GM23248 (cell line): ENCODE results near the gene NGF. TPM values are rescaled to one million over a fixed set of nuclear protein-coding genes. Genes with fewer than 3 reads are reported as not detected.

Experiments used
- DNase-seq: peaks from one replicate; pipeline ENCODE4 v3.0.0-alpha.2; 2015
- H2AFZ ChIP-seq: fragments of 200-600 bp; sonication (generic); 2 replicates; pipeline ENCODE4 v1.6.1; 2016; ENCODE audit warnings: antibody characterized with exemption
- H3F3A ChIP-seq: fragments of 200-600 bp; sonication (generic); 2 replicates; pipeline ENCODE4 v1.6.1; 2016; ENCODE audit warnings: mild to moderate bottlenecking, antibody characterized with exemption, mixed run types; ENCODE audit not compliant: insufficient read depth
- H3K27ac ChIP-seq: fragments of 200-600 bp; sonication (generic); 2 replicates; pipeline ENCODE4 v1.5.1; 2016; ENCODE audit warnings: mild to moderate bottlenecking
- H3K27me3 ChIP-seq: fragments of 200-600 bp; sonication (generic); replicated peaks from 2 replicates; pipeline ENCODE4 v1.6.1; 2016; ENCODE audit warnings: mild to moderate bottlenecking; ENCODE audit not compliant: insufficient read depth
- H3K36me3 ChIP-seq: fragments of 200-600 bp; sonication (generic); 2 replicates; pipeline ENCODE4 v1.6.1; 2016; ENCODE audit warnings: low read depth, mild to moderate bottlenecking
- H3K4me1 ChIP-seq: fragments of 200-600 bp; sonication (generic); 2 replicates; pipeline ENCODE4 v1.6.1; 2016; ENCODE audit warnings: mild to moderate bottlenecking; ENCODE audit not compliant: insufficient read depth
- H3K4me2 ChIP-seq: fragments of 200-600 bp; sonication (generic); one replicate; pipeline ENCODE4 v1.6.1; 2016; ENCODE audit warnings: mild to moderate bottlenecking; ENCODE audit not compliant: unreplicated experiment
- H3K4me3 ChIP-seq: fragments of 200-600 bp; sonication (generic); 2 replicates; pipeline ENCODE4 v1.5.1; 2016; ENCODE audit warnings: mild to moderate bottlenecking
- H3K79me2 ChIP-seq: fragments of 200-600 bp; sonication (generic); 2 replicates; pipeline ENCODE4 v1.6.1; 2016; ENCODE audit warnings: mild to moderate bottlenecking; ENCODE audit not compliant: insufficient read depth
- H3K9ac ChIP-seq: fragments of 200-600 bp; sonication (generic); 2 replicates; pipeline ENCODE4 v1.6.1; 2016; ENCODE audit warnings: mild to moderate bottlenecking
- H3K9me2 ChIP-seq: fragments of 200-600 bp; sonication (generic); 2 replicates; pipeline ENCODE4 v1.6.1; 2016; ENCODE audit warnings: mixed run types, mild to moderate bottlenecking, moderate library complexity; ENCODE audit not compliant: insufficient read depth
- H3K9me3 ChIP-seq: fragments of 200-600 bp; sonication (generic); one replicate; pipeline ENCODE4 v1.6.1; 2017; ENCODE audit warnings: low read depth
- H4K20me1 ChIP-seq: fragments of 200-600 bp; sonication (generic); 2 replicates; pipeline ENCODE4 v1.6.0; 2016; ENCODE audit not compliant: insufficient read depth
- EZH2 ChIP-seq: fragments of 200-600 bp; sonication (generic); IDR thresholded peaks from 2 replicates; pipeline ENCODE4 v1.6.1; 2018; ENCODE audit warnings: antibody characterized with exemption, mild to moderate bottlenecking; ENCODE audit not compliant: insufficient read depth, poor library complexity, severe bottlenecking
- EZH2phosphoT487 ChIP-seq: fragments of 200-600 bp; sonication (generic); IDR thresholded peaks from 2 replicates; pipeline ENCODE4 v1.6.1; 2018; ENCODE audit warnings: antibody characterized with exemption, moderate library complexity, mild to moderate bottlenecking, low read depth; ENCODE audit not compliant: insufficient read depth
- WGBS, 2 experiments: methylation state at CpG; one replicate each; pipeline ENCODE4 v1.1.6; 2015 to 2017; ENCODE audit warnings: low lambda C conversion rate in 2 of 2, low coverage in 1 of 2; ENCODE audit errors: missing lambda C conversion rate in 2 of 2; 5-methylcytosine and 5-hydroxymethylcytosine counted together
- in situ Hi-C: fragments of 300-500 bp; cut with MboI; formaldehyde crosslinking; loops from 2 replicates; pipeline ENCODE4 v1.15.0; 2020
- polyA plus RNA-seq: library from polyadenylated mRNA; unstranded; fragments of >200 nt; fragmentation: Nextera tagmentation; extraction: Ambion mirVana; gene quantifications from 2 replicates; pipeline ENCODE4 v1.2.1, GENCODE V29; 2016
- total RNA-seq: library from RNA; depleted of rRNA; stranded (reverse); fragments of >200 nt; shearing (Covaris generic); gene quantifications from 2 replicates; pipeline ENCODE4 v1.2.3, GENCODE V29; 2014

NGF gene
- total and polyA plus RNA-seq, 2 experiments from 2014 or later, result 27.1 to 52.9 TPM

DNA sequence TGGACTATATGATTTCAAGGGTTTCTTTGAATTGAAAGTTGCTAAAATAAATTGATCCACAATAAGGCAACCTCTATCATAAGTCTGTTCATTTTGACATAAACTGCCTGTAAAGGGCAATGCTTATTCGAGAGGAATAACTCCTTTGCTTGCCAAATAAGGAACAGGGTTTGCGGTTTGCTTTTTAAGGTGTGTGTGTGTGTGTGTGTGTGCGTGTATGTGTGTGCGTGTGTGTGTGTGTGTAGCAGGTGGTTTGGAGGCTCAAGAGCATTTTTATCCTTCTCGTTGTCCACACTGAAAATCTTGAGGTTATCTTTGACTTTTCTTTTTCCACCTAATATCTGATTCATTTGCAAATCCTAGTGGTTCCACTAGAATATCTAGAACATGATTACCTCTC lies 13.1 kb upstream of the NGF start:
- Histone ChIP-seq H3F3A (no peaks in the 10 kb centered on the region), H3K4me3 (no peak overlapping the region), H3K79me2 (no peaks in the 10 kb centered on the region), H3K27me3 (no peaks in the 10 kb centered on the region), H3K9ac (no peak overlapping the region), H3K4me2 (no peak overlapping the region), H4K20me1 (no peaks in the 10 kb centered on the region), H3K4me1 (no peaks in the 10 kb centered on the region), H3K9me2 (no peaks in the 10 kb centered on the region), H3K9me3 (no peaks in the 10 kb centered on the region), H3K27ac (no peak overlapping the region), H2AFZ (no peak overlapping the region), H3K36me3 (no peaks in the 10 kb centered on the region)
- DNase-seq, result no peak
- in situ Hi-C loops, result no loop called here
- TF ChIP-seq EZH2 (no peak), EZH2phosphoT487 (no peak)
- 59 to 64% methylated on average over 5 of the region's 5 CpGs for WGBS, 2 experiments

DNA sequence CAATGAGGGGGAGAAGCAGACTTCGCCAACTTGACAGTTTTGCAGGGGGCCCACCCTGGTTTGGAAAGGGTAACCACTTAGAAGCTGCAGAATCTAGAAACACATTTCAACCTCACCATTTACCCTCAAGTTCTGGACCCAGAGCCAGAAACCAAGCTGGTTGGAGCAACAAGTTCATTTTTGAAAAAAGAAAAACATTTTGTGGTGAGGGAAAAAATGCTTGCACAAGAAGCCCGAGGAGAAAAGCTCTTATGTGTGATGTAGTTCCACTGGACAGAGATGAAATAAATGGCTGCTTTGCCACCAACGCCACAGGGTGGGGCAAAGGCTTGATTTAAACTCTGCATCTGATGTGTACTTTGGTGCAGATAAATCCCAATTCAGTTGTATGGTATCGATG lies 10.6 kb upstream of the NGF start:
- TF ChIP-seq EZH2phosphoT487, result no peak
- no peak for TF ChIP-seq EZH2

DNA sequence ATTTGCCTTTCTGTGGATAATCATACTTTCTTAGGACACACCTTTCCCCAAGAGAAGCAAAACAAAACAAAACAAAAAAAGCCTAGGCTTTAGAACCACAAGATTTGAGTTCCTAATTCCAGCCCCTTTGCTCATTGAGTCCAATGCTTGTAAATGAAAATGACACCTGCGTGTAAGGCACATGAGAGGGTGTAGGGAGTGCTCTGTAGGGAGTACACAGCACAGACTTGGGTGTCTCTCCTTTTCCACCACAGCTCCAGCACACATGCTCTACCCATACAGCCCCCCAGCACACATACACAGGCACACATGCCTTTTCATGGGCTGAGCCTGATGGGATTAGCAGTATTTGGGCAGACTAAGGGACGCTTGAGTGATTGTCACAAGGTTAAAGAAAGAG lies 9.2 kb upstream of the NGF start:
- Histone ChIP-seq H3F3A (no peaks in the 10 kb centered on the region), H2AFZ (no peak overlapping the region), H3K9me3 (no peaks in the 10 kb centered on the region), H3K9ac (no peak overlapping the region), H3K27ac (no peak overlapping the region), H3K27me3 (no peaks in the 10 kb centered on the region), H3K79me2 (no peaks in the 10 kb centered on the region), H3K4me2 (no peak overlapping the region), H4K20me1 (no peaks in the 10 kb centered on the region), H3K4me3 (no peak overlapping the region), H3K4me1 (no peaks in the 10 kb centered on the region), H3K9me2 (no peaks in the 10 kb centered on the region), H3K36me3 (no peaks in the 10 kb centered on the region)
- TF ChIP-seq EZH2 (no peak), EZH2phosphoT487 (no peak)
- DNase-seq, result no peak
- 88 to 90% methylated on average over 2 of the region's 2 CpGs for WGBS, 2 experiments
- in situ Hi-C loops, result no loop called here

More for the DNA sequence above, 10.6 kb upstream of the NGF start:
- 91 to 95% methylated on average over 4 of the region's 4 CpGs for WGBS, 2 experiments
- no peak for DNase-seq
- H3K9ac ChIP-seq, result no peak overlapping the region
- no peak overlapping the region for H3K27ac ChIP-seq
- H3K4me3 ChIP-seq, result no peak overlapping the region
- in situ Hi-C loops, result no loop called here
- no peak overlapping the region for H2AFZ ChIP-seq
- no peaks in the 10 kb centered on the region for H3K36me3 ChIP-seq
- no peaks in the 10 kb centered on the region for H3F3A ChIP-seq
- H3K4me1 ChIP-seq, result no peaks in the 10 kb centered on the region
- no peaks in the 10 kb centered on the region for H4K20me1 ChIP-seq
- no peaks in the 10 kb centered on the region for H3K27me3 ChIP-seq
- H3K9me2 ChIP-seq, result no peaks in the 10 kb centered on the region
- no peaks in the 10 kb centered on the region for H3K79me2 ChIP-seq
- H3K4me2 ChIP-seq, result no peak overlapping the region
- H3K9me3 ChIP-seq, result no peaks in the 10 kb centered on the region

DNA sequence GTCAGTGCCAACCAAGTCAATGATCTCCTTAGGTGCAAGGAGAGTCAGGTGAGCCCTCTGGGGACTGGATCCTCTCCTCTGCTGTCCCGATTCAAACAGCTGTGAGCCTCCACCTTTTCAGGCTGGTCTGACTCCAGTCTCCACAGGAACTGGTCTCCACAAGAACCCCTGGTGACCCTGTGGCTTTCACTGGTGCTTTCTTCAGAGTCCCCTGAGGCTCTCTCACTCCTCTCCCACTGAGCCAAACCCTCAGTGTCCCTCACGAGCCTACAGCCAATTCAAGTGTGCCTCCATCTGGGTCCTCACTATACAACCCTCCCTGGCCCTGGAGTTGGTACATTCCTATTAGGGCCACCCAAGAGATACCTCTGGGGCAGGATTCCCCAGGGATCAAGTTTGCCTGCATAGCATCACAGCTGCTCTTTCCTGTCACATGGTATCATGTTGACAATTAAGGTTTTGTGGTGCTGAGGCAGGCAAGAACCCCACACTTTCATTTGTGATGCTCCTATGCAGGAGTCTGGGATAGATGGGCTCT lies 5.2 kb upstream of the NGF start:
- no peak for TF ChIP-seq EZH2
- no peak for TF ChIP-seq EZH2phosphoT487
- DNase-seq, result peak; percentile 0
- Histone ChIP-seq H3K36me3 (no peaks in the 10 kb centered on the region), H3K79me2 (peaks cover 4% of the 10 kb centered on the region; the same call in 1 of the 2 replicates), H3K9me2 (no peaks in the 10 kb centered on the region), H3K9me3 (no peaks in the 10 kb centered on the region), H4K20me1 (no peaks in the 10 kb centered on the region), H2AFZ (no peak overlapping the region), H3K4me3 (no peak overlapping the region), H3K27me3 (no peaks in the 10 kb centered on the region), H3K4me2 (no peak overlapping the region), H3K4me1 (no peaks in the 10 kb centered on the region), H3K9ac (no peak overlapping the region), H3K27ac (no peak overlapping the region), H3F3A (no peaks in the 10 kb centered on the region)
- 77 to 85% methylated on average over 2 of the region's 2 CpGs for WGBS, 2 experiments
- in situ Hi-C loops, result no loop called here

DNA sequence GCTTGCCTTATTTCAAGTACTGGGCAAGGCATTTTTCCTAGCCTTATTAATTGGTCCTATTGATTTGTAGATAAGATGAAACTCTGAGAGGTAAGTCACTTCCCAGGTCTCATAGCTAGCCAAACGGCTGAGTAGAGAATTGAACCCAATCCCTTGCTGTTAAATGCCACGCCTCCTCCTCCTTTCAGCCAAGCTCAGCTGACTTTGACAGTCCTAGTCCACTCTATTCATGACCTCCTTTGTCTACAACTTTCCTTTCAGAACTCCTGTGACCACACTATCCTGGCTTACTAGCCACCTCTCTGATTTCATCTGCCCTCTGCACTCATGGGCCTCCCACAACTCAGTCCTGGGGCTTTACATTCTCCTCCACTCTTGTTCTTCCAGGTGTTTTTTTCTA lies 3.9 kb upstream of the NGF start:
- Histone ChIP-seq H3K9ac (no peak overlapping the region), H3K4me2 (no peak overlapping the region), H3K27me3 (no peaks in the 10 kb centered on the region), H3K4me1 (peaks cover under 1% of the 10 kb centered on the region; the same call in 1 of the 2 replicates), H3K9me3 (no peaks in the 10 kb centered on the region), H3K36me3 (no peaks in the 10 kb centered on the region), H3K9me2 (no peaks in the 10 kb centered on the region), H2AFZ (no peak overlapping the region), H4K20me1 (no peaks in the 10 kb centered on the region), H3K79me2 (peaks cover 18% of the 10 kb centered on the region), H3K27ac (no peak overlapping the region), H3K4me3 (no peak overlapping the region), H3F3A (0 out of 2 replicates have a peak, but pooled peaks cover 1% of the 10 kb centered on the region)
- 92 to 93% methylated on average over 2 of the region's 2 CpGs for WGBS, 2 experiments
- no peak for DNase-seq
- in situ Hi-C loops, result no loop called here
- TF ChIP-seq EZH2 (no peak), EZH2phosphoT487 (no peak)
